NOMO-1 treated with dmso at 0.1 percent for 144 hours (cell line): ENCODE measurements around the gene TSSC4.
"Not testable (repeated sequence)": the region's sequence is repeated elsewhere in the genome, so short reads cannot be mapped to it uniquely, and the experiment has no call there.

Source experiments
- DNase-seq: peaks from one replicate; lab custom pipeline; 2025; ENCODE audit not compliant: unreplicated experiment; lab: John Stamatoyannopoulos, UW

TSSC4 gene

DNA sequence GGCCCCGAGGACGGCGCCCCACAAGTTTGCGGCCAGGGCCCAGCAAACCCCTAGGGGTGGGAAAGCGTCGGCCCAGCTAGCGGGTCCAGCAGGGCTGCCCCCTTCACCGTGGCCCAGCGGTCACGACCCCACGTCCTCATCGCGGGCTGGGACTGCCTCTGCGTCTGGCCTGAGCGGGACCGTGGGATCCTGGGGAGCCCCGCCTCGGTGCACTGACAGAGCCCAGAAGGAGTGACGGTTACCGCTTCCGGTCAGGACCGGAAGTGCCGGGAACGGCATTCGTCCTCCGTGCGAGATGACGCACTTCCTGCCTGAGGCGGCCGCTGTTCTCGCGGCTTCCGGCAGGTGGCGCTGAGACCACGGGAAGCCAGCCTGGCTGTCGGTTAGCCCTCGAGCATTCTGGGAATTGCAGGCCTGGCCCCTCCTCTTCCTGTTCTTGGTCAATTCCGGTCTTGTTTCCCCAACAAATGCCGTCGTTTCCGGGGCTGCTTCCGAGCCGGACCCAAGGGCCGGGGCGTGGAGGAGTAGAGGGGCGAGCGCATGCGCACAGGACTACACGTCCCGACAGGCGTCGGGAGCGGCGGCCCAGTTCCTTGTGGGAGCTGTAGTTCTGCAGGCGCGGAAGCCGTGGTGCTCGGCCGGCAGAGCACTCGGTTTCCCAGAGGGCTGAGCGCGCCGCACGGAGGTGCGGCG lies at the start of gene TSSC4:
TSS of gene TSSC4 (plus strand) at position 682 of the 693 bp plus-strand sequence. CDS start 1,884 bp downstream, outside the sequence.
- peak; percentile 100 for DNase-seq

DNA sequence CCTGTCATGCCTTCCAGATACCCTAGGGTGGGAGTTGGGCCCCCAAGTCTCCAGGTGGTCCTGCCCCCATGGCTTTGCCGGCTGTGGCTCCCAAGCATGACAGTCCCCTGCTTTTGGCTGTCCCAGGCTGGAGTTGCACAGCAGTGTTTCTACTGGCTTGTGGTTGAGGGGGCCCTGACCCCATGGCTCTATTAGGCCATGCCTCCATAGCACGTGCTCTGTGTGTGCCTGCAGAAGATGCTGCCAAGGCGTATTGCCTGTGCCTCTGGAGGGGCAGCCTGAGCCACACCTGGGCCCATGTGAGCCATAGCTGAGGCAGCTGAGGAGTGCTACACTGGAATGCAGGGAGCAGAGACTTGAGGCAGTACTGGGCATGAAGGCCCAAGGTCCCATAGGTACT lies 48.8 kb upstream of the TSSC4 start:
- no peak for DNase-seq

GRCh38 chr11:2352420-2352819 lies 48.1 kb upstream of the TSSC4 start:
- DNase-seq = no peak

GRCh38 chr11:2355000-2355644 lies 45.4 kb upstream of the TSSC4 start:
- DNase-seq = no peak

DNA sequence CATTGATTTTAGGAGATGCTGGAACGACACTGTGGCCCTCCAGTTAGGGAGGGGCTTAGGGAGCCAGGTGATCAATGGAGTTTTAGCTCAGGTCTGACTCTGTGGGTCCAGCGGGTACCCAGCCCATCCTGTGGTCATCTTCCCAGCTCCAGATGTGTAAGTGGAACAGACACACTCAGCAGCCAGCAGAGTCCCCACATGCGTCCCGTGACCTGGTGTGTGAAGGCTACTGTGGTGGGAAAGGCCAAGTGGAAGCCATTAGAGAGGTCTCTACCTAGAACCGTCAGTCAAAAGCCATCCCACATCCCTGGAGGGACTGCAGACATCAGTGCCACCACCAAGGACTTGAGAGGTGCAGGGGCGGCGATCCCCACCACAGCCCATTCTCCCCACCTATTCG lies 43.3 kb upstream of the TSSC4 start:
- no peak for DNase-seq

GRCh38 chr11:2357651-2358050 lies 42.9 kb upstream of the TSSC4 start:
- DNase-seq = not testable (repeated sequence)

DNA sequence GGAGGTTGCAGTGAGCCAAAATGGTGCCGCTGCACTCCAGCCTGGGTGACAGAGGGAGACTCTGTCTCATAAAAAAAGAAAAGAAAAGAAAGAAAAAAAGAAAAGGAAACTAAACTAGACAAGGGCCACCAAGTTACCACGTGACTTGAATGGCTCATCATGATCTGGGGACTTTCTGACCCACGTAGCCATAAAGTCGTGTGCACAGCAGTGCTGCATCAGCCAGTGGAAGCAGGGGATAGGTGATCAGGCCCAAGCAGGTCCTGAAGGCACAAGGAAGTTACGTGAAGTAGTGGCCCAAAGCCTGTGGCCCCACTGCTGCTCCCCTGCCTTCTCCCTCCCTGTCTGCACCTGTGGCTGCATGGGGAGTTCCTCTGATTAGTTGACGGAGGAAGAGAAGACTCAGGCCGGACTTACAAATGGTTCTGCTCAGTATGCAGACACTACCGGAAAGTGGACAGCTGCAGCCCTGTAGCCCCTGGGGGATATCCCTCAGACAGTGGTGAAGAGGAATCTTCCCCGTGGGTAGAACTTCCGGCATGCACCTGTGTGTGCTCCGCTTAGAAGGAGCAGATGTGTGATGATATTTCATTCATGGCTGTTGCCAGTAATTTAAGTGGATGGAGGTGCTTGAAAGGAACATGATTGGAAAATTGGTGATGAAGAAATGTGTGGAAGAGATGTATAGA lies 41.7 kb upstream of the TSSC4 start:
- DNase-seq = no peak

DNA sequence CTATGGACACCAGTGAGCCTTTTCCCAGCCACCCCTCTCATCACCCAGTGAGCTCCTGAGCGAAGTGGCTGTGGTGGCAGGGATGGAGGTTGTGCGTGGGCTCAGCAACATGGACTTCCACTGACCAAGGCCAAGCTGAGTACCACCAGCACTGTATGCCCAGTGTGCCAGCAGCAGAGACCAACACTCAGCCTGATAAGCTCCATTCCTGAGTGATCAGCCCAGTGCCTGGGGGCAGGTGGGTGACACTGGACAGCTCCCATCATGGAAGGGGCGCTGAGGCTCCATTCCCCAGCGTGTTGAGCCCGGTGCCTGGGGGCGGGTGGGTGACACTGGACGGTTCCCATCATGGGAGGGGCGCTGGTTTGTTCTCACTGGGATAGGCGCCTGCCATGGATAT lies 41.0 kb upstream of the TSSC4 start:
- DNase-seq = no peak

DNA sequence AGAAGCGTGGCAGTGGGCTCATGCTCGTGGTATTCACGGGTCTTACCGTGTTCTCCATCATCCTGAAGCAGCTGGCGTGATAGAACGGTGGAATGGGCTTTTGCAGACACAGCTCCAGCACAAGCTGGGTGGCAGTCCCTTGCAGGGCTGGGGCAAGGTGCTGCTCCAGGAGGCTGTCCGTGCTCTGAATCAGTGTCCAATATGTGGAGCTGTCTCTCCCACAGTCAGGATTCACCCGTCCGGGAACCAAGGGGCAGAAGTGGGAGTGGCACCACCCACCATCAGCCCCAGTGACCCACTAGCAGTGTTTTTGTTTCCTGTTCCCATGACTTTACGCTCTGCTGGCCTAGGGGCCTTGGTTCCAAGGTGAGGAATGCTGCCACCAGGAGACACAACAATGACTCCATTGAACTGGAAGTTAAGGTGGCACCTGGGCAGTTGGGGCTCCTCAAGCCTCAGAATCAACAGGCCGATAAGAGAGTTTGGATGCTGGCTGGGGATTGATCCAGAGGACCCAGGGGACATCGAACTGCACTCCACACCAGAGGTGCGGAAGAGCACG lies 40.4 kb upstream of the TSSC4 start:
- no peak for DNase-seq

GRCh38 chr11:2361565-2361964 lies 39.0 kb upstream of the TSSC4 start:
- DNase-seq = no peak

DNA sequence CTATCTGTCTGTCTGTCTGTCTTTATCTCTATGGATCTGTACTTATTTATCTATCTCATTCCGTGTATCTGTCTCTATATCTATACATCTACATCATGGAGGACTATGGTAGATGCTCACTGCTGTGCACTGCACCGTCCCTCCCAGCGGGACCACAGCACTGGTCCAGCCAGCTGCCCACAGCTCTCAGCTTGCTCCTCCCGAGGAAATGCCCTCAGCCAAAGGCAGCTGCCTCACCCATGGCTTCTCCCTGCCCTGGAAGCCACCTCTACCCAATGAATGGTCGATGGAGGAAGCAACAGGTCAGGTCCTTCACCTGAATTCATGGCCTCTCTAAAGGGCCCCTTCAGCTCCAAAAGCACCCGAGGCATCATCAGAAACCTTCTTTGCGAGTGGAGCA lies 38.1 kb upstream of the TSSC4 start:
- no peak for DNase-seq

GRCh38 chr11:2363130-2363529 lies 37.4 kb upstream of the TSSC4 start:
- no peak for DNase-seq

DNA sequence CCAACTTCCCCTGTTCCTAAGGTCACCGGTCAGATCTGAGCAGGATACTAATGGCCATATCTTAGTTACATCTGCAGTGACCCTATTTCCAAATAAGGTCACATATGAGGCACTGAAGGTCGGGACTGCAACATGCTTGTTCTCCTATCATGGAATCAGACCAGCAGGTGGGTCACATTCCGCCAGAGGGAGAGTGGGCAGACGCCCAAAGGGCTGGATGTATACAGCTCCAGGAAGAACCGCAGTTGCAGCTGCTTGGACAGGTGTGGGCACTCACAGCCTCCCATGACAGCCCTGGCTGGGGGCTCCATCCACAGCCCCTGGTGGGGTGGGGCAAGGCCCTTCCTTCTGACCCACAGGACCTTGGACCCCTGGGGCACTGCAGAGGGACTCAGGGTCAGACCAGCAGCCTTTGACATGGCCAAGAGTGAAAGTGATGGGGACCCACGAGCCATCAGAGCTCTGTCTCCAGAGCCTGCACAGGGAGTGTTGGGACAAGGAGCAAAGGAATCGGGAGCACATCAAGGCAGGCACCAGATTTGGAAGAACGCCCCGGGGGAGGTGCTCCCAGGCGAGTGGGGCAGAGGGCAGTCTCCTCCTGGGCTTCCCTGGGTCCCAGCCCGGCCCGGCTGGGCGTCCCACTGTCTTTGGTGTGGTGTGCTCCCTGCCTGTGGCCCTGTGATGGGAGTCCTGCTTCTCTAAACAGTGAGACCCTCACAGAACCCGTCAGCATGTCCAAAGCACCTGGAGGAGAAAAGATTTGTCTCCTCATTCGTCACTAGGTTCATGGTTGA lies 36.8 kb upstream of the TSSC4 start:
- no peak for DNase-seq

DNA sequence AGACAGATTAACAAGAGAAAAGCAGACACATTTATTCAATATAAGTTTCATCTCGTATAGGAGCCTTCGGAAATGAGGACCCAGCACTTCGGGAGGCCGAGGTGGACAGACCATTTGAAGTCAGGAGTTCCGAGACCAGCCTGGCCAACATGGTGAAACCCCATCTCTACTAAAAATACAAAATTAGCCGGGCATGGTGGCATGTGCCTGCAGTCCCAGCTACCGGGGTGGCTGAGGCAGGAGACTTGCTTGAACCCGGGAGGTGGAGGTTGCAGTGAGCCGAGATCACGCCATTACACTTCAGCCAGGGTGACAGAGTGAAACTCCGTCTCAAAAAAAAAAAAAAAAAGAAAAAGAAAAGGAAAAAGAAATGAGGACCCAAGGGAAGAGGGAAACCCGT lies 36.2 kb upstream of the TSSC4 start:
- not testable (repeated sequence) for DNase-seq

- no peak for DNase-seq
Measured at GRCh38 chr11:2365571-2366210, 34.9 kb upstream of the TSSC4 start.

- DNase-seq = no peak
Measured at GRCh38 chr11:2366276-2366675, 34.3 kb upstream of the TSSC4 start.

- DNase-seq = no peak
Measured at GRCh38 chr11:2366733-2367132, 33.8 kb upstream of the TSSC4 start.

DNA sequence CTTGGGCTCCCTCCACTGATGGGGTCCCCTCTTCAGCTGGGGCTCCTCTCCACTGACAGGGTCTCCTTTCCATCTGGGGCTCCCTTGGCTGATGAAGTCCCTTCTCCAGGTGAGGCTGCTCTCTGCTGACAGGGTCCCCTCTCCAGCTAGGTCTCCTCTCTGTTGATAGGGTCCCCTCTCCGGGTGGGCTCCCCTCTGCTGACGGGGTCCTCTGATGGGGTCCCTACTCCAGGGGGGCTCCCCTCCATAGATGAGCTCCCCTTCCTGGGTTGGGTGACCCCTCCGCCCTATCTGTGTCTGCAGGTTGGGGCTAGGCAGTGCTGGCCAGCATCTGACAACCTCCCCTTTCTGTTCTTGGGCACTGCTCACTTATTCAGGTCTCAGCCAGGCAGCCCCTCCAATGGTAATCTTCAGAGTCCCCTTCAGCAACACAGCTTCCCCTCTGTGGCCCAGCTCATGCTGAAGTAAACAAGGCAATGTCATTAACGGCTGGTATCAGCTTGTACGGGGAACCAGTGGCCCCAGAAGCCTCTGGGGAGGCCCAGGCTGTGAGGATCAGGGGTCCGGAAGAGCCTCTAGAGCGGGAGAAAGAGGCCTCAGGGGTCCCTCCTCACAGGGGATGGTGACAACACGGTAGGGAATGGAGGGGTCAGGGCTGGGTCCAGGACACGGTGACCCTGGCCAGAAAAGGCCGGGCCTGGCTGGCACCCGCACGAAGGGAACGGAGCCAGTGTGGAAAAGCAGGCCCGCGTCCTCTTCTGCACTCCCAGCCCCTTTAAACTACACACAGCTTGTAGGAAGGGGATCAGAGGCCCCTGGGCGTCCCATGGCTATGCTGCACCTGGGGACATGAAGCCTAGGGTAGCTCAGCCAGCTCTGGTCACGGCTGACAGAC lies 33.0 kb upstream of the TSSC4 start:
- no peak for DNase-seq

DNA sequence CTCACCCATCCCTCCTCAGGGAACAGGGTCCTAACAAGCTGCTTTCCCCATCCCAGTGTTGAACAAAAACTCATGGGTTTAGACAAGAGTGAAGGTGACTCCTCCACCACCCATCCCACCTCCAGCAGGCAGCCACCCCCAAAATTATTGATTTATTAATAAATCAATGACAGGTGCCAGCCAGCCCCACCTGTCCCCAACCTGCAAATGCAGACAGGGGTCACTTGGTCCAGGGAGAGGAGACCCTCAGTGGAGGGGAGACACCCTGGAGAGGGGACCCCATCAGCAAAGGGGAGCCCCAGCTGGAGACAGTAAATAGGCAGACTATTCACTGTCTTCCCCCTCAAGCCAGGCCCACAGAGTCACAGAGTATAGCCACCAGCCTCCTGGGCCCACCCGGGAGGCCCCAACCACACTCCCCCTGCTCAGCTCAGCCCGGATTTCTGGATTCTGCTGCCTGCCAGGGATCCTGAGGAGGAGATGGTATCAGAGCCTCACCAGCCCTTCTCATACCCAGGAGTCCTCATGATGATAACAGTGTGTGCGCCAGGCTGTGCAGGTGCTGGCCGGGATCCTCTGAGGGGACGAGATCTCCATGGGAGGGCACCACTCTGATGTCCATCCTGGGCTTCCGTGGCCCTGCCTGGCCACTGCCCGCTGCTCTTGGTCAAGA lies 32.2 kb upstream of the TSSC4 start:
- DNase-seq = no peak
